ENCODE results near the gene VOPP1. TPM values are rescaled to one million over a fixed set of nuclear protein-coding genes. Genes with fewer than 3 reads are reported as not detected.

Gene VOPP1
- total RNA-seq, 4 donors from 2014 or later = 22.1 to 58.9 (median 39.8) TPM

- Histone ChIP-seq H3K4me3 (no peak overlapping the region), H3K4me1 (peaks cover 0 to 4% of the 10 kb centered on the region in 2 donors), H3K27ac (no peak overlapping the region)
These were observed 19.3 kb downstream of the VOPP1 start for GRCh38 chr7:55553024-55553345.

GRCh38 chr7:55552320-55553023 lies 19.8 kb downstream of the VOPP1 start:
- Histone ChIP-seq H3K27me3 (no peaks in the 10 kb centered on the region), H3K4me1 (peaks cover 0 to 4% of the 10 kb centered on the region in 2 donors), H3K9me3 (no peaks in the 10 kb centered on the region), H3K27ac (peak overlapping the region in 1 of 2 donors; percentile 35), H3K36me3 (no peaks in the 10 kb centered on the region), H3K4me3 (no peak overlapping the region)
- intact Hi-C loops (cut with DNase I; ENCODE audit: low total_unique reads) = no loop called here
- TF ChIP-seq CTCF (IDR thresholded peaks at IDR 0.05) (no peak), POLR2A (IDR thresholded peaks at IDR 0.05) (no peak)
- DNase-seq = peak; percentile 25 to 51

More at GRCh38 chr7:55553024-55553345, 19.3 kb downstream of the VOPP1 start:
- no peak for TF ChIP-seq POLR2A (IDR thresholded peaks at IDR 0.05)
- TF ChIP-seq CTCF (IDR thresholded peaks at IDR 0.05) = no peak
- DNase-seq = no peak
- intact Hi-C loops (cut with DNase I; ENCODE audit: low total_unique reads) = no loop called here
- Histone ChIP-seq H3K36me3 (no peaks in the 10 kb centered on the region), H3K9me3 (no peaks in the 10 kb centered on the region), H3K27me3 (no peaks in the 10 kb centered on the region)

GRCh38 chr7:55550841-55551537 lies 21.3 kb downstream of the VOPP1 start:
- H3K9me3 ChIP-seq = no peaks in the 10 kb centered on the region
- intact Hi-C loops (cut with DNase I; ENCODE audit: low total_unique reads) = no loop called here
- no peak overlapping the region for H3K27ac ChIP-seq
- no peaks in the 10 kb centered on the region for H3K27me3 ChIP-seq
- H3K4me1 ChIP-seq = peaks cover 0 to 4% of the 10 kb centered on the region in 2 donors
- DNase-seq = no peak
- no peak overlapping the region for H3K4me3 ChIP-seq
- no peaks in the 10 kb centered on the region for H3K36me3 ChIP-seq
- TF ChIP-seq CTCF (IDR thresholded peaks at IDR 0.05) (no peak), POLR2A (IDR thresholded peaks at IDR 0.05) (no peak)

- Histone ChIP-seq H3K9me3 (no peaks in the 10 kb centered on the region), H3K27ac (no peak overlapping the region), H3K4me3 (no peak overlapping the region), H3K4me1 (peaks cover 0 to 4% of the 10 kb centered on the region in 2 donors), H3K36me3 (no peaks in the 10 kb centered on the region), H3K27me3 (no peaks in the 10 kb centered on the region)
- TF ChIP-seq CTCF (IDR thresholded peaks at IDR 0.05) (peak in 3 of 4 experiments; percentile 9 to 43 (median 34)), POLR2A (IDR thresholded peaks at IDR 0.05) (no peak)
- DNase-seq = no peak
- intact Hi-C loops (cut with DNase I; ENCODE audit: low total_unique reads) = no loop called here
These were observed 22.2 kb downstream of the VOPP1 start for GRCh38 chr7:55550010-55550663.

- intact Hi-C loops (cut with DNase I; ENCODE audit: low total_unique reads) = no loop called here
- TF ChIP-seq POLR2A (IDR thresholded peaks at IDR 0.05) (no peak), CTCF (IDR thresholded peaks at IDR 0.05) (no peak)
- H3K27ac ChIP-seq = no peak overlapping the region
- no peaks in the 10 kb centered on the region for H3K36me3 ChIP-seq
- H3K4me1 ChIP-seq = peaks cover 0 to 4% of the 10 kb centered on the region in 2 donors
- H3K27me3 ChIP-seq = no peaks in the 10 kb centered on the region
- DNase-seq = no peak
- no peaks in the 10 kb centered on the region for H3K9me3 ChIP-seq
- H3K4me3 ChIP-seq = no peak overlapping the region
These were observed 22.8 kb downstream of the VOPP1 start for GRCh38 chr7:55549457-55549856.

Measured in uterus (tissue), 4 donors.